Activated naive CD8-positive, alpha-beta T cell (primary cell): Measurements from ENCODE around the gene KIF13A.
"Not testable (repeated sequence)": the region's sequence is repeated elsewhere in the genome, so short reads cannot be mapped to it uniquely, and the experiment has no call there.

Experiments used
- H3K27ac Mint-ChIP-seq: one replicate; pipeline ENCODE4 v1.8.0; 2021; ENCODE audit warnings: mixed read lengths
- H3K27me3 Mint-ChIP-seq: one replicate; pipeline ENCODE4 v1.8.0; 2021; ENCODE audit warnings: mixed read lengths
- H3K36me3 Mint-ChIP-seq: one replicate; pipeline ENCODE4 v1.8.0; 2021; ENCODE audit warnings: mixed read lengths
- H3K4me1 Mint-ChIP-seq: one replicate; pipeline ENCODE4 v1.8.0; 2021; ENCODE audit warnings: low read depth, mixed read lengths
- H3K4me3 Mint-ChIP-seq: one replicate; pipeline ENCODE4 v1.8.0; 2021; ENCODE audit warnings: mild to moderate bottlenecking, mixed read lengths
- H3K9me3 Mint-ChIP-seq: one replicate; pipeline ENCODE4 v1.8.0; 2021; ENCODE audit warnings: low read depth, mixed read lengths

Gene KIF13A

GRCh38 chr6:17803409-17803808, 184.0 kb downstream of the KIF13A start:
- Mint-ChIP-seq H3K27ac (no peak overlapping the region), H3K4me3 (no peak overlapping the region), H3K9me3 (peaks cover 5% of the 10 kb centered on the region), H3K36me3 (no peaks in the 10 kb centered on the region), H3K27me3 (peaks cover 2% of the 10 kb centered on the region), H3K4me1 (no peaks in the 10 kb centered on the region)

- Mint-ChIP-seq H3K36me3 (no peaks in the 10 kb centered on the region), H3K4me1 (no peaks in the 10 kb centered on the region)
These were observed 188.8 kb downstream of the KIF13A start for GRCh38 chr6:17798477-17799154.

GRCh38 chr6:17790489-17790888, 196.9 kb downstream of the KIF13A start:
- H3K36me3 Mint-ChIP-seq: no peaks in the 10 kb centered on the region
- H3K4me3 Mint-ChIP-seq: no peak overlapping the region
- H3K4me1 Mint-ChIP-seq: no peaks in the 10 kb centered on the region
- H3K27me3 Mint-ChIP-seq: peaks cover 2% of the 10 kb centered on the region
- no peak overlapping the region for H3K27ac Mint-ChIP-seq
- H3K9me3 Mint-ChIP-seq: no peaks in the 10 kb centered on the region

More at GRCh38 chr6:17798477-17799154, 188.8 kb downstream of the KIF13A start:
- no peak overlapping the region for H3K4me3 Mint-ChIP-seq
- no peak overlapping the region for H3K27ac Mint-ChIP-seq
- H3K9me3 Mint-ChIP-seq: no peaks in the 10 kb centered on the region
- peaks cover 3% of the 10 kb centered on the region for H3K27me3 Mint-ChIP-seq

GRCh38 chr6:17785094-17785787, 202.2 kb downstream of the KIF13A start:
- no peaks in the 10 kb centered on the region for H3K9me3 Mint-ChIP-seq
- no peaks in the 10 kb centered on the region for H3K4me1 Mint-ChIP-seq
- H3K27me3 Mint-ChIP-seq: peaks cover 5% of the 10 kb centered on the region
- no peak overlapping the region for H3K4me3 Mint-ChIP-seq
- no peak overlapping the region for H3K27ac Mint-ChIP-seq
- H3K36me3 Mint-ChIP-seq: no peaks in the 10 kb centered on the region

- Mint-ChIP-seq H3K27me3 (peaks cover 2% of the 10 kb centered on the region), H3K4me1 (no peaks in the 10 kb centered on the region), H3K9me3 (no peaks in the 10 kb centered on the region), H3K27ac (no peak overlapping the region), H3K36me3 (no peaks in the 10 kb centered on the region), H3K4me3 (no peak overlapping the region)
These were observed 207.4 kb downstream of the KIF13A start for GRCh38 chr6:17780061-17780460.

- no peaks in the 10 kb centered on the region for H3K4me1 Mint-ChIP-seq
- peaks cover 3% of the 10 kb centered on the region for H3K27me3 Mint-ChIP-seq
- H3K4me3 Mint-ChIP-seq: no peak overlapping the region
- H3K27ac Mint-ChIP-seq: no peak overlapping the region
- no peaks in the 10 kb centered on the region for H3K9me3 Mint-ChIP-seq
- no peaks in the 10 kb centered on the region for H3K36me3 Mint-ChIP-seq
These were observed 215.8 kb downstream of the KIF13A start for GRCh38 chr6:17771609-17772008.

- H3K27ac Mint-ChIP-seq: no peak overlapping the region
- peaks cover 7% of the 10 kb centered on the region for H3K27me3 Mint-ChIP-seq
- no peak overlapping the region for H3K4me3 Mint-ChIP-seq
- no peaks in the 10 kb centered on the region for H3K4me1 Mint-ChIP-seq
- no peaks in the 10 kb centered on the region for H3K9me3 Mint-ChIP-seq
- H3K36me3 Mint-ChIP-seq: no peaks in the 10 kb centered on the region
These were observed 218.6 kb downstream of the KIF13A start for GRCh38 chr6:17768881-17769280.

- Mint-ChIP-seq H3K27ac (no peak overlapping the region), H3K4me1 (no peaks in the 10 kb centered on the region), H3K9me3 (no peaks in the 10 kb centered on the region), H3K36me3 (no peaks in the 10 kb centered on the region), H3K27me3 (peaks cover 9% of the 10 kb centered on the region), H3K4me3 (no peak overlapping the region)
These were observed 219.0 kb downstream of the KIF13A start for GRCh38 chr6:17768388-17768787.

- Mint-ChIP-seq H3K36me3 (no peaks in the 10 kb centered on the region), H3K27ac (no peak overlapping the region), H3K4me1 (no peaks in the 10 kb centered on the region), H3K9me3 (no peaks in the 10 kb centered on the region), H3K4me3 (no peak overlapping the region), H3K27me3 (peaks cover 5% of the 10 kb centered on the region)
These were observed 224.8 kb downstream of the KIF13A start for GRCh38 chr6:17762651-17763050.

- Mint-ChIP-seq H3K27ac (no peak overlapping the region), H3K4me3 (no peak overlapping the region), H3K4me1 (no peaks in the 10 kb centered on the region), H3K27me3 (no peaks in the 10 kb centered on the region), H3K9me3 (no peaks in the 10 kb centered on the region), H3K36me3 (no peaks in the 10 kb centered on the region)
These were observed 229.3 kb downstream of the KIF13A start for GRCh38 chr6:17758119-17758518.

- Mint-ChIP-seq H3K4me1 (no peaks in the 10 kb centered on the region), H3K4me3 (no peak overlapping the region), H3K9me3 (no peaks in the 10 kb centered on the region)
These were observed 233.2 kb downstream of the KIF13A start for GRCh38 chr6:17754254-17754653.

GRCh38 chr6:17745324-17745723, 242.1 kb downstream of the KIF13A start:
- H3K36me3 Mint-ChIP-seq, H3K9me3 Mint-ChIP-seq, H3K27ac Mint-ChIP-seq, H3K4me3 Mint-ChIP-seq, H3K4me1 Mint-ChIP-seq, H3K27me3 Mint-ChIP-seq: not testable (repeated sequence)

More at GRCh38 chr6:17754254-17754653, 233.2 kb downstream of the KIF13A start:
- no peak overlapping the region for H3K27ac Mint-ChIP-seq
- H3K36me3 Mint-ChIP-seq: no peaks in the 10 kb centered on the region
- H3K27me3 Mint-ChIP-seq: no peaks in the 10 kb centered on the region

GRCh38 chr6:17744757-17745308, 242.6 kb downstream of the KIF13A start:
- not testable (repeated sequence) for H3K9me3 Mint-ChIP-seq, H3K36me3 Mint-ChIP-seq, H3K4me1 Mint-ChIP-seq, H3K27me3 Mint-ChIP-seq, H3K4me3 Mint-ChIP-seq, H3K27ac Mint-ChIP-seq

GRCh38 chr6:17744019-17744756, 243.2 kb downstream of the KIF13A start:
- H3K9me3 Mint-ChIP-seq: peaks cover 2% of the 10 kb centered on the region
- no peak overlapping the region for H3K4me3 Mint-ChIP-seq
- H3K36me3 Mint-ChIP-seq: peaks cover 2% of the 10 kb centered on the region
- H3K27ac Mint-ChIP-seq: no peak overlapping the region
- H3K27me3 Mint-ChIP-seq: peaks cover 2% of the 10 kb centered on the region
- no peaks in the 10 kb centered on the region for H3K4me1 Mint-ChIP-seq

- H3K36me3 Mint-ChIP-seq: peaks cover 12% of the 10 kb centered on the region
- no peaks in the 10 kb centered on the region for H3K4me1 Mint-ChIP-seq
- H3K4me3 Mint-ChIP-seq: no peak overlapping the region
- H3K9me3 Mint-ChIP-seq: peaks cover 21% of the 10 kb centered on the region
- H3K27me3 Mint-ChIP-seq: peaks cover 2% of the 10 kb centered on the region
- no peak overlapping the region for H3K27ac Mint-ChIP-seq
These were observed 245.9 kb downstream of the KIF13A start for GRCh38 chr6:17741507-17741906.
